ENCODE data around the gene VAV3.

DNA sequence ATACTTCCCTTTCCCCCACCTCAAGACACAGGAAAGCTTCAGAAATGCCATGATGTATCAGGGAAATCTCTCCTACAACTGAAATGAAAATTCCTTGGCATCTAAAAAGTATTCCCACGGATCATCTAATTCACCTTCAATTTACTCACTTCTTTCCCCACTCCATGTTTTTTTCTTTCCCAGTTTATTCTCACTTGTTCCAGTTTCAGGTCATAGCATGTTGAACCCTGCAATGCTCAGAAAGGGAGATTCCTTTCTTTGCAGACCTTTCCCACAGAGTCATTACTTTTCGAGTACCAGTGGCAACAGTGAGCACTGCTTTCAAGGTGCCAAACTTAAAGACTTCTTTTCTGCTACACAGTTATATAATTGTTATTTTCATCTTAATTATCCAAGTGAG lies 305.0 kb downstream of the VAV3 start:
- no peak for TF ChIP-seq EZH2 (IDR thresholded peaks at IDR 0.05; ENCODE audit: insufficient read depth, low read length)
- TF ChIP-seq, protein P1, sequence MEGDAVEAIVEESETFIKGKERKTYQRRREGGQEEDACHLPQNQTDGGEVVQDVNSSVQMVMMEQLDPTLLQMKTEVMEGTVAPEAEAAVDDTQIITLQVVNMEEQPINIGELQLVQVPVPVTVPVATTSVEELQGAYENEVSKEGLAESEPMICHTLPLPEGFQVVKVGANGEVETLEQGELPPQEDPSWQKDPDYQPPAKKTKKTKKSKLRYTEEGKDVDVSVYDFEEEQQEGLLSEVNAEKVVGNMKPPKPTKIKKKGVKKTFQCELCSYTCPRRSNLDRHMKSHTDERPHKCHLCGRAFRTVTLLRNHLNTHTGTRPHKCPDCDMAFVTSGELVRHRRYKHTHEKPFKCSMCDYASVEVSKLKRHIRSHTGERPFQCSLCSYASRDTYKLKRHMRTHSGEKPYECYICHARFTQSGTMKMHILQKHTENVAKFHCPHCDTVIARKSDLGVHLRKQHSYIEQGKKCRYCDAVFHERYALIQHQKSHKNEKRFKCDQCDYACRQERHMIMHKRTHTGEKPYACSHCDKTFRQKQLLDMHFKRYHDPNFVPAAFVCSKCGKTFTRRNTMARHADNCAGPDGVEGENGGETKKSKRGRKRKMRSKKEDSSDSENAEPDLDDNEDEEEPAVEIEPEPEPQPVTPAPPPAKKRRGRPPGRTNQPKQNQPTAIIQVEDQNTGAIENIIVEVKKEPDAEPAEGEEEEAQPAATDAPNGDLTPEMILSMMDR (IDR thresholded peaks at IDR 0.05; ENCODE audit: insufficient read depth, low read depth, low read length): no peak

Data from astrocyte (in vitro differentiated cells and primary cell).